Pons (tissue), 1 donor: ENCODE data around the gene MS4A10.
A peak's percentile ranks its signal among the peaks of the same experiment; 100 is the strongest.

Experiments used
- DNase-seq: peaks from one replicate; pipeline ENCODE4 v3.0.0-alpha.2; 2016; ENCODE audit warnings: low spot score

The MS4A10 gene

DNA sequence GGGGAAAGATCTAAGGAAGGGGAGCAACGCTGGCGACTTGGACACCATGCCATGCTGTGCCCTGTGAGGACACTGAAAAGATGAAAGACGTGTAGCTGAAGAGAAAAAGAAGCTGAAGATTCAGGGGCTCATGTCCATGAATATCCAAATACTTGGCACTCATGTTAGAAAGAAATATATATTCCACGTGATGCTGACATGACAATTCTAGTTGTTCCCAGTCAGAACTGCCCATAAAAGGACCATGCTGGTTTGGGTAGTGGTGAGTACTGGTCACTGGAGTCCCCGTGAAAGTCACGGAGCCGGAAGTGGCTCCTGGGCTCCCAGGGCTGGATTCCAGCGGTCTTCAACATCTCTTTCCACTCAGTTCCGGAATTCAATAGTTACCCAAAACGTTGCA, 18.6 kb upstream of the MS4A10 start:
- DNase-seq, result no peak

DNA sequence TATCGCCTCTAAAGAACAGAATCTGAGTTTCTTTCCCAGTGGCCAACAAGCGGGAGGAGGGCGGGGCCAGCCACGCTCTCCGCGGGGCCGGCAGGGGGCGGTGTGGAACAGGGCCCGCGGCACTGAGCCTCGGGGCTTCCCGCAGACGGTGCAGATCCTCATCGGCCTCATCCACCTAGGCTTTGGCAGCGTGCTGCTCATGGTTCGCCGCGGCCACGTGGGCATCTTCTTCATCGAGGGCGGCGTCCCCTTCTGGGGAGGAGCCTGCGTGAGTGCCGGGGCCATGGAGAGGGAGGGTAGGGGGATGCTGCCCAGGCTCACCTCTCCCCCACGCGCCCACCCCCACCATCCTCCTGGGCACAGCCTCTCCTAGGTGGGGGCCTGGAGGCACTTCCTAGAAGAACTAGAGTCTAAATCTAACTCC, 17.7 kb upstream of the MS4A10 start:
- no peak for DNase-seq

DNA sequence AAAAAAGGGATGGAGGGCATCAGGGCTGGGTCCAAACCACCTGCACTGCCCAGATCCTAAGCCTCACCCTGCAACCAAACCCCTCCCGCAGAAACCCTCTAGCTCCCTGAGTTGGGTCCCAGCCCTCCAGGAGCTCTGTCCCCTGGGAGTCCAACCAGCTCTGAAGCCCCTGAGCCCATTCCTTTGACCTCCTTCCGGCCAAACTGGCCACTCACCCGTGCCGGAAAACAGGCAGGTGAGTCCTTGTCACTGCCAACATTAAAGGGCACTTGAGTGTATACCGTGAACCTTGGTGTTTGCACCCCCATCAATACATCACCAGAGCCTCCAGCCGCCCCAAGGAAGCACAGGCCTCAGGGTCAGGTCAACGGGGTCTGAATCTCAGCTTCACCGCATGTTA, 16.9 kb upstream of the MS4A10 start:
- DNase-seq, result no peak

DNA sequence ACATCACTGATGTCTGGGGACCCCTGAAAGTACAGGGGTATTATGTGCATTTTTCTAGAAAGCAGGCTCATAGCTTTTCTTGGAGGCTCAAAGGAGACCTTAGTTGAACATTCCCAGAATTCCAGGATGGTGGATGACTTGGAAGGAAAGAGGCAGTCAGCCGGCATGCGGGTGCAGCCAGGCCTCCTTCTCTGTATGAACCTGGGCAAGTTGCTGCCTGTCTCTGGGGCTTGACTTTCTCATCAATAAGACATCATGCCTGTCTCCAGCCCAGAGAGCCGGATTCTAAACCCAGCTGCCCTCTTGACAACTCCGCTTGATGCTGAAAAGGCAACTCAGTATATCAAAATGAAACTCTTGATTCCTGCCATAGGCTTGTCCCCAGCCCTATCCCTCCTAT, 15.9 kb upstream of the MS4A10 start:
- no peak for DNase-seq

DNA sequence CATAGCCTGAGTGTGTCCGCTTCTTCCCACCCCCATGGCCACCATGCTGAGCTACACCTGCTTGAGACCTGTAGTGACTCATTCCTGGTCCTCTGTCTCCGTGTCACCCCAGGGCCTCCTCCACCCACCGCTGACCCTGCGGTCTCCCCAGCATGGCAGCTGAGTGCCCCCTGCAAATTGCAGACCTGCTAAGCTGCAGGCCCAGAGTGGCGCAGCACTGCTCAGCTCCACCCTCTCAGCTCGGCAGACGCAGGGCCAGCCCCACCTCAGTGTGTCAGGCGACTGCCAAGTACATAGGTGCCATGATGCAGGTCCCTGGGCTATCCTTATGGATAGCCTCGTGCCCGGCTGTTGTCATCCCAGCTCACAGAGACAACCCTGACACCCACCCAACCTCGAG, 15.3 kb upstream of the MS4A10 start:
- DNase-seq, result no peak

DNA sequence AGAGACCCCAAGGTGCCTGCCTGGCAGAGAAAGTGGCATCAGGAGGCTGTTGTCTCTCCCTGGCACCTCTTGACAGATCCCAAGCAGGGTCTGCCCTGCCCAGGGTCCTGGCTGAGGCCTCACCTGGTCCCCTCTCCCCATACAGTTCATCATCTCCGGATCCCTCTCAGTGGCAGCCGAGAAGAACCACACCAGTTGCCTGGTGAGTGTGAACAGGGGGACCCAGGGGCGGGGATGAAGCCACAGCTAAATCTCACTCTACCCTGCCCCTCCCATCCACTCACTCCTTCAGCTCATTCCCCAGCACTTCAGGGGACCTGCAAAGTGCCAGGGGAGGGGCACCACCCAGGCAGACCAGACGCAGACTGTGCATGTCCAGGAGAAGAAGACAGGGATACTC, 14.0 kb upstream of the MS4A10 start:
- no peak for DNase-seq

DNA sequence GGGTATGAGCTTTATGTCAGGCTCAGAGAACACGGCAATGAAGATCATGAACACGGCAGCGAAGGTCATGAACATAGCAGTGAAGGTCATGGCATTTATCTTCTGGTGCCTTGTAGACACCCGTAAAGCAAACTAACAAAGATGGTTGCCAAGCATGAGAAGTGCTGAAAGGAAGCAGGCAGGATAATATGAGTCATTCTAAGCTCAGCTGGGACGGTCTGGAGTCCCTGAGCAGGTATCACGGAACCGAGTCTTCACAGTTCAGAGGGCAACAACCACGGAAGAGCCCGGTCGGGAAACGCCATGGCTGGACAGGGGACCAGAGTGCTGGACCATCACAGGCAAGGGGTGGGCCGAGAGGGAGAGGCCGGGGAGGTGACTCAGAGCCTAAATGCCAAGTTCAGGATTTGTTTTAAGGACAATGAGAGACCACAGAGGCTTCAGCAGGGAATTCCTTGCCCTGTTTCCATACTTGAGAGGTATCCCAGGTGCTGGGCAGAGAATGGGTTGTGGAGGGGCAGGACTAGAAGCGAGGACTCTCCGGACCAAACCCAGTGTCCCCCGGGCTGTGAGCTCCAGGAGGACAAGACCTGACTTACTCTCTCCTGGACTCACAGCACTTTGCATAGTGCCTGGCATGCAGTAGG, 13.1 kb upstream of the MS4A10 start:
- no peak for DNase-seq

DNA sequence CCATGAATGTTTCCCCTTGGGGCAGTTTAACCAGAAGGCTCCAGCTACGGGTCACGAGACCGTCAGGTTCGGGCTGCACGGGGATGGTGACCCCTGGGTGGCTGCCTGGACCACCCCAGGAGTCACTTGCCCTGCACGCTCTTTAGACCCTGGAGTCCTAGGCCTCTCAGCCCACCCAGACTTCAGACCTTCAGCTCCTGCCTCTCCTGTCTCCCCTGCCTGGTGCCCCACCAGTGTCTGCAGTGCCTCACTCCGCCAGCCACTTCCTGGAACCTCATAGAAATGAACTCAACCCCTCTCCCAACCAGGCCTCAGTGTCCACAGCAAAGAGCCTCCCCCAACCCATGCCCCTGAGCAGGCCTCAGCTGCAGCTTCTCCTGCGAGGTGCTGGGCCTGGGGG, 12.5 kb upstream of the MS4A10 start:
- no peak for DNase-seq

DNA sequence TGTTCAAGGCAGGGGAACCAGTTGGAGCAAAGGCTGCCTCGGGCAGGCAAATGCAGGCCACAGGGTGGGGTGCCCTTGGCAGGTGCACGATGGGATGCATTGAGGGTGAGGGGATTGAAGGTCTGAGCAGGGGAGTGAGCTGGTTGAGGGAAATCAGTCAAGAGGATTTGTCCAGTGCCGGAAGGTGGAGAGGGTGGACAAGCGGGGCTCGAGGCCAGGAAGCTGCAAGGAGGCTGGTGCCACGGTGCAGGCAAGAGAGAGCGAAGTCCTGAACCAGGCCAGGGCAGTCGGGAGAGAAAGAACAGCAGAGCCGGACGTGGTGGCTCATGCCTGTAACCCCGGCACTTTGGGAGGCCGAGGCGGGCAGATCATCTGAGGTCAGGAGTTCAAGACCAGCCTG, 10.4 kb upstream of the MS4A10 start:
- no peak for DNase-seq

DNA sequence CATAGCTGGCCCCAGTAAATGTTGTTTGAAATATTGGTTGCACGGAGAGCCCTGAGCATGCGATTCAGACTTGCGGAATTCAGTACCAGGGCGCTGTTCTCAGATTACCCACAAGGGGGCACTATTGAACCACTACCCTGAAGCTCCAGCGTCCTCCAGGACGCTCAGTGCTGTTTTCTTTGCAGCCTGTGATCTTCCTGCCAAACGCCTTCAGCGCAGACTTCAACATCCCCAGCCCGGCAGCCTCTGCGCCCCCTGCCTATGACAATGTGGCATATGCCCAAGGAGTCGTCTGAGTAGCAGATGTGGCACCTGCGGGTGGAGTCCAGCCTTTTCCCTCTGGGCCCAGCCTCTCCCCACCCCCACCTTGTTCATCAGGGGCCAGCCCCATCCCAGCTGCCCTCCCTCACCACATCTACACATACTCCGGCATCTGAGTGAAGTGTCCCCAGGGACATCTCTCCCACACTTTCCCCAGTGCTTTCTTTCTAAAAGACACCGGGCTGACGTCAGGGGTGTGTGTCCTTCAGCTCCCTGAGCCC, 9.6 kb upstream of the MS4A10 start:
- peak; percentile 80 for DNase-seq

DNA sequence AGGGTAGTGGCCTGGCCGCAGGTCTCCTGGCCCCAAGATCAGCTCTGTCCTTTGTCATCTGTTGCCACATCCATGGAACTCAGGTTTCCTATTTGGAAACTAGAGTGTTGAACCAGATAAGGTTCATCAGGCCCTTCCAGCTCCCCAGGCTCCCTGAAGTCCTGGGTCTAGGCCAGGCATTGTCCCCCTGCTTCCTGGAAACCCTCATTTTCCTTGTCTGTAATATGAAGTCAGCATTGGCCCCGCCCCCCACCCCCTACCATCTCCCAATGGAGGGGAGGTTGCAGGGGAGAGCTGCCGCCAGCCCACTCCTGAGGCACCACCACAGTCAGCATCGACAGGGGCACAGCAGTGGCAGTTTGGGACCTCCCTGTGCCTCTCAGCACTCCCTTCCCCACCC, 9.0 kb upstream of the MS4A10 start:
- DNase-seq, result no peak

DNA sequence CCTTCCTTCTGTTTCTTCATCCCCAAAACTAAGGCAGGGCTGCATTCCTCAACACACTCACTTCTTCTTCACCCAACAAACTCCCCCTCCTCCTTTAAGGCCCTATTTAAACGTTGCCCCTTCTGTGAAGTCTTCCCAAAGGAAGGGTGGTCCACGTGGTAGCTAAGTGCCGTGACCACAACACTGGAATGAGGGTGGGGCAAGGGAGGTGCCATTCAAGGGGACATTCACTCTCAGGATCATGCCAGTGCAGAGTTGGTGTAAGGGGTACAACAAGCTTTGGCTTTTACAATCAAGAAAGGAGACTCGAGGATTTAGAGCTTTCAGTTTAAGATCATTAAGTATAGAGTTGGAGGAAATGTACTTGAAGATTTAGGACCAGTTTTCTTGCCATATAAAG, 8.0 kb upstream of the MS4A10 start:
- DNase-seq, result no peak

DNA sequence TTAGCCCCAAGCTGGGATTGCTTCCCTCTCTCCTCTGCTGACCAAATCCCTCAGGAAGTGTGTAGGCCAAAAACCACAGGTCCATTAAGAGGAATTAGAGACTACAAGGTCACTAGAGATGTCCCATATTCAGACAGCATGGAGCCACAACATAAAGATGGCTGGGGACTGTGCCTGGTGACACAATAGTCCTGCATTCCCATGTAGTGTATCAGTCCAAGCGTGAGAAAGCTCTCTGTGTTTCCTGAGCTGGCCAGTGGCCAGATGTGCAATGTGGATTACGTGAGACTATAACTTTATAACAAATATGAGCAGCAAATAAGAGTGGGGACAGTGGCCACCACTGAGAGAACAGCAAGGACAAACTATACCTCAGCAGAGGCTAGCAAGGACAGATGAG, 7.6 kb upstream of the MS4A10 start:
- no peak for DNase-seq

DNA sequence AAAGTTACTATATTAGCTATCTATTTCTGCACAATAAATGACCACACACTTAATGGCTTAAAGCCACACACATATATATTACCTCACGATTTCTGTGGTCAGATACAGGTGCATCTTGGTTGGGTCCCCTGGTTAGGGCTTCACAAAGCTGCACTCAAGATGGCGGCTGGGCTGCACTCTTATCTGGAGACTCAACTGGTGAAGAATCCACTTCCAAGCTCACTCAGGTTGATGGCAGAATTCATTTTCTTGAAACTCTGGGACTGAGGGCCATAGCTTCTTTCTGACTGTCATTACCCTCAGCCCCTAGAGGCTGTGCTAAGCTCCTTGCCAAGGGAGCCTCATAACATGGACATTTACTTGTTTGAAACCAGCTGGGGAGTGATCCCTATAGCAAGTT, 5.1 kb upstream of the MS4A10 start:
- DNase-seq, result no peak

DNA sequence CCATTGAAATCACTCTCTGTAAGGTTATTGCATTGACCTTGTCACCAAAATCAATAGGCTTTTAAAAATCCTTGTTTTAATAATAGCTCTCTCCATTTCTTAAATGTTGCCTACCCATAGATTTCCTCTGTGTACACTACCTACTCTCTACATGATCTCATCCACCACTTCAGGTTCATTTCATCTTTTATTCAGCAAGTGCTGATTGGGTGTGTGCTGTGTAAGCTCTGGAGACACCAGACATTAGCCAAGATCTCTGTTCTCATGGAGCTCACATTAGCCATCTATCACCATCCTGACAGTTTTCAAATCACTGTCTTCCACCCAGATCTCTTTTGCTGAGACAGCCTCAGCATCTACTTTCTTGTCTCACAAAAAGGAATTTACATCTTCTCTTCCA, 4.4 kb upstream of the MS4A10 start:
- DNase-seq, result no peak

DNA sequence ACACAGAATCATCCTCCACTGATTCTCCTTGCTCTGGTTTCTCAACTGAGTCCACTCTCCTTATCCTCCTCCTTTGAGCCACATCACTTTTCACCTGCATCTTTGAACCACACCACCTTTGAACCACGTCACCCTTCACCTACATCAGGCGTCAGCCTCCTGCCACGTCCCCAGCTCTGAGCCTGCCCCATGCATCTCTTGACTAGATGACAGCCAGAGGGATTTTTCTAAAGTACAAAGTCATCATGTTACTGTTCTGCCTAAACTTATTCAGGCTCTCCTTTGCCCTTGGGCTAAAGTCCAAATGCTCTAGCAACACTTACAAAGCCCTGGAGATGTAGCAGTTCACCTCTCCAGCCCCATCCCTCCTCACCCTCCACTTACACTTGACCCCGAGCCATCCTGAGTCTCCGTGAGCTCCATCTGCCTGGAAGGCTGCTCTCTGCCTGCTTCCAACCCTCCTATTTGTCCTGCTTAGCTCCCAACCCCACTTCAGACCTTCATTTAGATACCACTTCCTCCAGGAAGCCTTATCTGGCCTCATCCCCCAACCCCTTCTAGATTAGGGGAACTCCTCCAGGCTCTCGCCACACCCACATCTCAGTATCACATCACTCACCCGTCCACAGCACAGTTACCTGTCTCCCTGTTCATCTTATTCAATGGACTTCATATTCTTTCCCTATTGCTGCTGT, 3.7 kb upstream of the MS4A10 start:
- no peak for DNase-seq

DNA sequence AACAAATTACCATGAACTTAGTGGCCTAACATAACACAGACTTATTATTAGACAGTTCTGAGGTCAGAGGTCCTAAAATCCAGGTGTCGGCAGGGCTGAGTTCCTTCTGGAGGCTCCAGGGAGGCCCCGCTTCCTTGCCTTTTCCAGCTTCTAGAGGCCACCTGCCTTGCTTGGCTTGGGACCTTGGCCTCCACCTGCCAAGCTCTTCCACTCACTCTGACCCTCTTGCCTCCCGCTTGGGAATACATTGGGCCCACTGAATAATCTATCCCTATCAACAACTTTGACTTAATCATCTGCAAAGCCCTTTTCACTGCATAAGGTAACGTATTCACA, 3.2 kb upstream of the MS4A10 start:
- DNase-seq, result no peak

DNA sequence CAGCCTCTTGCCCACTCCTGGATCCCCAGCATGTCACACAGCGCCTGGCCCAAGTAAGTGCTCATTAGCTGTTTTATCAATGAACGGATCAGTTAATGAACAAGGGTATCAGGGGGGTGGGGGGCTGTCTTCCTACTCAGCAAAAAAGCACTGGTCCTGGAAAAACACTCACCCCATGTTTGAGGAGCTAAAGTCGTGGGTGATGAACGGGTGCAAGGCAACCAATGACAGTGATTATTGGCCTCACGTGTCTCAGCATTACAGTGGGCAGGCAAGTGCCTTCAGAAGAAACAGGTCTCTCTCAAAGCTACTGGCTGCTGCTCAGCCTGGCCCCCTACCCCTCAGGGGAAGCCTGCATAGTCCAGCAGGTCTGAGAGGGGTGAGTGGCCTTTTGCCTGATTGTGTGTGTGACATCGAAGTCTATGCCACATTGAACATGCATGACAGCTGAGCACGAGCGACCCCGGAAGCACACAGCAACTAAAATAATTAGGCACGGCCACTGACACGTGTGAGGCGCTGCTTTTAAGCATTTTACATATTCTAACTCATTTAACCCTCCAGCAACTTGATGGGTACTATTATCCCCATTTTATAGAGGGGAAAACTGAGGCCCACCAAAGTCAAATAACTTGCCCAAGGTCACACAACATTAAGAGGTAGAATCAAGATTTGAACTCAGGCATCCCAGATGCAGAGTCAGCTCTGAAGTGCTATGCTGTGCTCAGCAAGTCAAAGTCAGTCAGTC, 2.6 kb upstream of the MS4A10 start:
- DNase-seq, result no peak

DNA sequence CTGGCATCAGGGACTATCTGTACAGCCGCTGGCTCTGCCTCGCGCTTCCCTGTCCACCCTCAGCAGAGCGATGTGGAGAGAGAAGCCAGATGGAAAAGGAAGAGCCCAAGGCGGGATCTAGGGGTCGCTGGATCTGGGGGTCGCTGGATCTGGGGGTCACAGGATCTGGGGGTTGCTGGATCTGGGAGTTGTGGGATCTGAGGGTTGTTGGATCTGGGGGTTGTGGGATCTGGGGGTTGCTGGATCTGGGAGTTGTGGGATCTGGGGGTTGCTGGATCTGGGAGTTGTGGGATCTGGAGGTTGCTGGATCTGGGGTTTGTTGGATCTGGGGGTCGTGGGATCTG, 2.0 kb upstream of the MS4A10 start:
- no peak for DNase-seq

DNA sequence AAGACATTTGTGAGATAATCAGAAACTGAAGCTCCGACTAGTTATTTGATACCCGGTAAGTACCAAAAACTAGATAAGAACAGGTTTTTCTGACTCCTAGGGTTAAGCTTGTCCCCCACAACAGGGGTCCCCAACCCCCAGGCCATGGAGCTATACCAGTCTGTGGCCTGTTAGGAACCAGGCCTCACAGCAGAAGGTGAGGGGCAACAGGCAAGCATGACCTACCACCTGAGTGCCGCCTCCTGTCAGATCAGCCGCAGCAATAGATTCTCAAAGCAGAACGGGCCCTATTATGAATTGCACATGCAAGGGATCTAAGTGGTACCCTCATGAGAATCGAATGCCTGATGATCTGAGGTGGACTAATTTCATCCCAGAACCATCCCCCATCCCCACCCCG, 1.2 kb upstream of the MS4A10 start:
- DNase-seq, result no peak

DNA sequence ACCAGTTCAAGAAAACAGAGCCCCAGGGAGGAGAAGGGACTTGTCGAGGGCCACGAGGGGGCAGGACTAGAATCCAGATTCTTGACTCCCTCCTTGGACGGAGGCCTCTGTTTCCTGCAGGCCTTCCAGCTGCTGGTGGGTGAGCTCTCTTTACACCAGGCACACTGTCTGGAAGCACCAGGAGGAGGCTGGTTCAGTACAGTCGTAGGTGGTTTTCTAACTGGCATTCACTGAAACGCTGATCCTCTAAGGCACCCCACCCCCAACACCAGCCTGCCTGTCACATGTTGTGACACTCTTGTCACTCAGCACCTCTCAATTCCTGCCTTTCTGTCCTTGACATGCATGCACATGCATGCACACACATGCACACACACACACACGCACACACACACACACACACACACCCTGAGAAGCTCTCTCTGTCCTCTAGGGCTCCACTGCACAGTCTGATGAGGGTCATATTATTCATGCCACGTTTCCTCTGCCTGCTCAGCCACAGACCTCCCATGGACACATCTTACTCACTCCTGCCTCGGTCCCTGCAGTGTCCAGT, 751 bp downstream of the MS4A10 start:
- DNase-seq, result no peak

DNA sequence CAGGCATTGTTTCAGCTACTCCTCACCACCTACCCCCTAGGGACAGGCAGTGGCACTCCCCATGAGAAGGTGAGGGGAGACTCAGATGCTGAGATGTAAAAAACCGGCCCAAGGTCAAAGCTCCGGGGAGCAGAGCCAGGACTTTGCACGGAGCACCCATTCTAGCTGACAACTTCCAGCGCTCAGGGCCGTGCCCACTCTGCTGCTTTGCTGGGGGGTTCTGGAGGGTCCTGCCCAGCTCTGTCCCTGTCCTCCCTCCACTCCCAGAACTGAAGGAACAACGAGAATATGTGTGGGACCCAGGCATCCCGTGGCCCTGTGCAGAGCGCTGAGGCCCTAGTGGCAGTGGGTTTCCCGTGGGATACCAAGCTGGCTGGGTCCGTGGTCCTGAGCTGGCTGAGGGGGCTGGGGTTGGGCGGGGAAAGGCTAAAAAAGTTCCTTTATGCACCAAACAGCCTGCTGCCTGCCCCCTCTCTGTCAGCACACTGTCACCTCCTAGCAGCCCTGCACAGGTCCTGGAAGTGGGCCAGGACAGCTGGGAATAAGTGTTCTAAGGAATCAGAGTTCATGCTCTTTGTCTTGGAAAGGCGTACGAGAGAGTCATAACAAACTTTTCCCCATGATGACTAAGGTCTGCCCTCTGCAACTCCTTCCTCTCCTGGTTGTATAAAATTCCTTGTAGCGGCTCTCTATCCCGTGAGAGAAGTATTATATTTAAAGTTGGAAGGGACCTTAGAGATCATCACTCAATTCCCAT, 1.9 kb downstream of the MS4A10 start:
- peak; percentile 14 for DNase-seq
